HG03135 (cell line): ENCODE measurements around the gene FAM229A.

Source experiments
- ATAC-seq: cut with Tn5 transposase; IDR thresholded peaks from one replicate; pipeline ENCODE4 v1.9.1; 2021; ENCODE audit warnings: mild to moderate bottlenecking, moderate library complexity; ENCODE audit not compliant: unreplicated experiment

FAM229A gene

DNA sequence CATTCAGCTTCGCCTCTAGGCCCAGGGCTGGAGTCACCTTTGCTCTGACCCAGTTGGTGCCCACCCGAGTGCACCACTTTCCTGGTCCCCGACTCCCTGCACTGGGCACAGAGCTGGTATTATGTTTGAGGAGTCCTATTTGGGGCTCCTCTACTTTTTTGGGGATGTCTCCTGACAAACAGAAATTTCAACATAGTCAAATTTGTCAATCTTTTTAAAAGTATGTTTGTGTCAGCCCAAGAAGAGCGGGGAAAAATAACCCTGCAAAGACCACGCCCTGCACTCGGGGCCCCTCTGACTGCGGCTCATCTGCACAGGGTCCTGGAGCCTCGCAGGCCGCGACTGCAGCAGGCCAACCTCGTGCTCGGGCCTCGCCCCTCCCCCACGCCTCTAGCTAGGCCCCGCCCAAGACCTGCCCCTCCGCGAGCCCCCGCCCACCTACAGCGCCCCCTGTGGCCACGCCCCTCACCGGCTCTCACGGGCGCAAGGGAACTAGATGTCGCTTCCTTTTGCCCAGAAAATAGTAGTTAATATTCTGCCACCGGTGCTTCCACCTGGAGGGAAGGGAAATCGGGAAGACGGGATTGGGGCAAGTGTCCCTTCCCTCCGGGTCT, 11.4 kb downstream of the FAM229A start:
- peak; percentile 40 for ATAC-seq

DNA sequence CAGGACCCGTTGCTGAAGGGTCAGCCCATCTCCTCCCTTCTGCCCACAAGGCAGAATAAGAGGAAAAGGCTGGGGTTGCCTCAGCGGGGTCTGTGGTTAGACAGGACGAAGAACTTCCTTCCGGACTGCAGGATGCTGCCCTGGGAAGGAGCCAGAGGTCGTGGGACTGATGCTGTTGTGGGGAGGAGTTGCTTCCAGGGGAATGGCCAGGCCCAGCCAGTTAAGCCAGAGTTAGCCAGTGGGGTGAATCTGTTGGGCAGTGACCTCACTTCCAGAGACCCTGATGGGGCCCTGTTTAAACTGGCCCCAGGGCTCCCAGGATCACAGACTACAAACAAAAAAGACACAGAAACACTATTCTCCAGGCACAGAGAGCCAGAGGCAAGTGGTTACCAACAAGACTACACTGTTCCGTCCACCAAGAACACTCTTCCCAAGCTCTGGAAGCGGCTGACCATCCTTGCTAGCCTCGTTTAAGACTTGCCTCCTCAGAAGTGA, 13.0 kb downstream of the FAM229A start:
- ATAC-seq = no peak

DNA sequence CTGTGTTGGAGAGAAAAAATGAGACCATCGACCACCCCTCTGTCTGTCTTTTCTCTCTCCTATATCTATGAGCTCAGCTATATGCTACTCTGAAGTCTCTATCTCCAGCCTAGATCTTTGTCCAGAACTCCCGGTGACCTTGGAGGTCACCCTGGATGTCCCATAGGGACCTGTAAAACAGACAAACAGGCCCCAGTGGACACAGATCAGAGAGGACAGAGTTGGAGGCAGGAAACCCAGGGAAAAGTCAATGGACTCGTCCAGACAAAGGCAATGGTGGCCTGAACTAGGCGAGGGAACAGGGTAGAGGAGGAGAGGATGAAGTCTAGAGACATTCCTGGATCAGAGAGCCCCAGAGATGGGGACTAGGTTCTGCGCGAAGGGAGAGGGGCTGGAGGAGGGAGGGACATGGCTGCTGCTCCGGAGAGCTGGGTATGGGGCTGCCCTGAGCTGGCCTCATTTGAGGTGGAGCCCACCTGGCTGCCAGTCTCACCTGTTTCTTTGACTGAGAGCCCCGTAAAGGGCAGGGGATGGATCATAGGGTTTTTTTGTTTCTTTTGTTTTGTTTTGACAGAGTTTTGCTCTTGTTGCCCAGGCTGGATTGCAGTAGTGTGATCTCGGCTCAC, 15.6 kb downstream of the FAM229A start:
- ATAC-seq = no peak

DNA sequence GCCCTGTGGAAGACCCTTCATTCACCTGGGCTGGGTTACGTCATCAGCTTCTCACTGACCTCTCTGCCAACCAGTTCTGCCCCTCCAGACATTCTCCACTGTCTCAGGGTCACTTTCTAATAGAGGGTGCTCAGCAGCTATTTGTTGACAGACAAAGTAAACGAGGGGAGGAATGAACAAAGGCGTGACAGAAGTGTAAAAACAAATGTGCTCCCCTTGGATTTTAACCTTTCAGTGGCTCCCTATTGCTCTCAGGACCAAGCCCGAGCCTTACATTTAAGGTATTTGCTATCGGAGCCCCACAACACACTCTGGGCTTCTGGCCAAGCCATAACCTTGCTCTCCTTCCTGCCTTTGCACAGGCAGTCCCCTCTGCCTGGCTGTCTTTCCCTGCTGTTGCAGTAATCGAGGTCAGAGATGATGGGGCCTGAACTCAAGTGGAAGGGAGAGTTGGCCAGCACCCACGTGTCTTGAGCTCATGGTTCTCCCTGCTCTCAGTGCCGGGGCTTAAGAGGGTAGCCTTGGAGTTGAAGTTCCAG, 16.9 kb downstream of the FAM229A start:
- ATAC-seq = no peak

DNA sequence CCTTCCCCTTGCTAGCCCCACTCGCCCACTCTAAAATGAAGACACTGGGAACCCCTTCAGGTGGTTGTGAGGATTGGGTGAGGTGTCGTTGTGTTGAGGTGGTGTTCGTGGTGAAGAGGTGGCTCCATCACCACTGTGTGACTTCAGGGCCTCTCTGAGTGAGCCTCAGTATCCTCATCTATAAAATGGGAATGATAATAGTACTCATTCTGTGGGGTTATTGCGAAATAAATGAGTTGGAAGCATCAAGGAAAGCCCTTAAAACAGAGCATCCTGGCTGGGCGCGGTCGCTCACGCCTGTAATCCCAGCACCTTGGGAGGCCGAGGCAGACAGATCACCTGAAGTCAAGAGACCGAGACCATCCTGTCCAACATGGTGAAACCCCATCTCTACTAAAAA, 19.6 kb downstream of the FAM229A start:
- ATAC-seq = no peak

DNA sequence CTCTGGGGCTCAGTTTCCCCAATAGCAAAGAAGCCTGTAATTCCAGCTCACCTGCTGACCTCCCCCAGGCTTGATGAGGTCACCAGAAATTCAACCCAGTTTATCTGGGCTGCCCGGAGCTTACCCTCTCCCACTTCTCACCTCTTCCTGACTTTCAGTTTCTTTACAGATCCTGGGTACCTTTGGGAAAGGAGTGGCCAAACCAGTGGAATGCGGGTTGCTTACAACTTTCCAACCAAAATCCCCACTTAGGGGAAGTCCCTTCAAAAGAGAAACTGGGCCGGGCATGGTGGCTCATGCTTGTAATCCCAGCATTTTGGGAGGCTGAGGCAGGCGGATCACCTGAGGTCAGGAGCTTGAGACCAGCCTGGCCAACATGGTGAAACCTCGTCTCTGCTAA, 20.3 kb downstream of the FAM229A start:
- no peak for ATAC-seq

DNA sequence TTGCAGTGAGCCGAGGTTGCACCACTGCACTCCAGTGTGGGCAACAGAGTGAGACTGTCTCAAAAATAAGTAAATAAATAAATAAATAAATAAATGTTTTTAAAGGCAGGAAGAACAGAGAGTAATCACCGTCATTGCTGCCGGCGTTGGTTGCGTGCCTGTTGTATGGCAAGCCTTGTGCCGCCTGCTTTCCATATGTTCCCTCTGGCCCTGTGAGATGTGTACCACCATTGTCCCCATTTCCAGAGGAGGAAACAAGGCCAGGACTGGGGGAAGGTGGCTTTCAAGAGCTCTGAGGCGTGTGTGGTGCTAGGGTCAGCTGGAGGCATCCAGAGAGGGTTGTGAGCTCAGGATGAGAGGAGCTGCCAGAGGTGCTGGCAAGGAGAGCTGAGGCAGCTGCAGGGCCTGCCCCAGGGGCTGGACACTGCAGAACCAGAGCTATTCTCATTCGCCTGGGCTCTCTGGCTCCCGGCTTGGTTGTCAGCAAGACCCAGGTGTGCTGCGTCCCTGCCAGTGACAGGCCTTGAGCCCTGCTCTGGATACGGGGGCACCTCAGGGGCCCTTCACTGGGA, 21.0 kb downstream of the FAM229A start:
- no peak for ATAC-seq

DNA sequence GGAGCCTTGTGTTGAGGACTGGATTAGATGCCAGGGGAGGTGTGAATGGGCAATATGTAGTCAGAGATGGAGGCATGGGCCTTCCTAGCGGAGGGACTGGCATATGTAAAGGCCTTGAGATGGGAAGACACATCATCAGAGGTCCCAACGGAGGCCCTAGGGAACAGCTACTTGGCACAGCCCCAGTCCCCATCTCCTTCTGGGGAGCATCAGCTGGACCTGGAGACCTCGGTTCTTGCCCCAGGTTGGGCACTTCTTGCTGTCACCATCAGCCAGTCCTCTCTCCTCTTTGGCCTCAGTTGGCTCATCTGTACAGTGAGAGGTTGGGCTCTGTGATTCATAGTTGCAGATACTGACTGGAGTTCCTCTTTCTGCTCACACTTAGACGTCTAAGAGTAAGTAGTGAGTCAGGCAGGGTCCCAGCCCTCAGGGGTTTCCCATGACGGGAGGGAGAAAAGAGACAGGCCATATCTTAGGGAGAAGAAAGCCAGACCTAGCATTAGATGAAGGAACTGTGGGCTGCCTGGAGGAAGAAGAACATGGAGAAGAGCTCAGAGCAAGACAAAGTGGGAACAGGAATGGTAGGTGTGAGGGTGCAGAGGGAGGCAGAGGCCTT, 22.8 kb downstream of the FAM229A start:
- no peak for ATAC-seq

DNA sequence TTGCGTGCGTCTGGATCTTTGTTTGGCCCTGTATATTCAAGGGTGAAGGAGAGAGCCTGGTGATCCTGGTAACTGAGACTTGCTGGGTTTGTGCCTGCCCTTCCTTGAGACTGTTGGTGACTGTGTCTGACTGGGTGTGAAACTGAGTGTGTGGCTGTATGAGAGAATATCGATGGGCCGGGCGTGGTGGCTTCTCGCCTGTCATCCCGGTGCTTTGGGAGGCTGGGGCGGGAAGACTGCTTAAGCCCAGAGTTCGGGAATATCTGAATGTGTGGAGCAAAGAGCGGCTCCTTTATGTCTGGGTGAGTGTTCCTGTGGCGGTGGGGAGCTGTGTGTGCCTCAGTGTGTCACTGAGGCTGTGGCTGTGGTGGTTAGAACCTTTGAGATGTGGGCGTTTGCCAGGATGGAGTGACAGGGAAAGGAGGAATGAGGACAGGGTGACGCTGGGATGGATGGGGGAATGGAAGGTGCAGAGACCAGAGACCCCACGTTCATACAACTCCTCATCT, 23.6 kb downstream of the FAM229A start:
- no peak for ATAC-seq

DNA sequence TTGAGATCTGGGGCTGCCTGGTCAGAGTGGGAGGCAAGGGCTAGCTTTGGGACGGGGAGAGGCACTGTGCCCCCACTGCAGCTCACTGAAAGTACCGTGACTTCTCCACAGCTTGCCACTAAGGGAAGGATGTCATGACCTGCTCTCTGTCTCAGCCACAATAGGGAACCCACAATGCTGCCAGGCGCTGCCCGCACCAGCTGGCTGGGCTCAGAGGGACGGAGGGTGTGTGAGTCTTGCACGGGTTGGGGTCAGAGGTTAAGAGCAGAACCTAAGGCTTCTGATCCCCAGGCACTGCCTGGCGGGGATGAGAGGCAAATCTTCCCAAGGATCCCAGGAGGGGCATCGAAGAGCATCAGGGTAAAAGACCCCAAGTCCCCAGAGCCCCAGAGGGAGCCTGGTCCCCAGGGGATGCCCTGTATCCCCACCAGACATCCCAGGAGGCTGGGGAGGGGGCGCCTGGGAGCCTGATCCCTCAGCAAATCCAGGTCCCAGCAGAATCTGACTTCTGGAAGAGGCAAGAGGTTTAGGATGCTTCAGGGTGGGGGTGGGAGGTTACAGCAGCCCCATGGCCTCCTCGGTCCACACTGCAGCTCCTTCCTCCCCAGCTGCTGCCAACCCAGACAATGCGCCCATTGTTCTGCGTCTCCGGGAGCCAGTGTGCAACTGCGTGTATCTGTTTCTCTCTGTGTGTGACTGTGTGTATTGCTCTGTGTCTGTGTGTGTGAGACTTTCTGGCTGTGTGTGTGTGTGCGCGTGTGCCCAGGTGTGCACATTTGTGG, 24.2 kb downstream of the FAM229A start:
- ATAC-seq = no peak

DNA sequence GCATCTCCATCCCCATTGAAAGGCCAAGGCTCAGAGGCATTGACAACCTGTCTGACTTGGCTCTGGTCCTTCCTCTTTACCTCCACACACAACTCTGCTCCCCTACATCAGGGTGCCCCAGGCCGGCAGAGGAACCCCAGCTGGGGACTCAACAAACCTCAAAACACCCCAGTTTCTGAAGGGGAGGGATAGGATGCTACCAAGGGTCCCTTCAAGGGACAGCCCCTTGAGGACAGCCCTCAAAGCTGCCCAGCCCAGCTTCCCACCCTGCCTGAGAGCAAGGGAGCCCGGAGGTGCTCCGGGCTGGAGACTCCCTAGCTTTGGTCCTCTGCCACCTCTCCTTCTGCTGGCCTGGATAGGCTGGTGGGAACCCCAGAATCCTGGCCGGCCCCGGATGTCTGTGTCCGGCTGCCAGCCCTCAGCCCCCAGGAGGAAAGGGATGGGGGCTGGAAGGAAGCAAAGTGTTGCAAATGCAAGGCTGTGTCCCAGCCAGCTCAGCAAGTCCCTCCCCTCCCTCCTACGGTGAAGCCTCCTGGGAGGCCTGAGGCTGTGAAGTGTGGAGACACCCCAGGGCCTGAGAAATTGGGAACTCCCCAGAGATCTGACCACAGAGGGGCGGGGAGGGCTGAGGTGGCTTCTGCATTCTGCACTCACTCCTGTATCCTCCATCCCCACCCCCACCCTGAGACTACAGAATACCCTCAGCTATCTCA, 25.2 kb downstream of the FAM229A start:
- ATAC-seq = no peak

DNA sequence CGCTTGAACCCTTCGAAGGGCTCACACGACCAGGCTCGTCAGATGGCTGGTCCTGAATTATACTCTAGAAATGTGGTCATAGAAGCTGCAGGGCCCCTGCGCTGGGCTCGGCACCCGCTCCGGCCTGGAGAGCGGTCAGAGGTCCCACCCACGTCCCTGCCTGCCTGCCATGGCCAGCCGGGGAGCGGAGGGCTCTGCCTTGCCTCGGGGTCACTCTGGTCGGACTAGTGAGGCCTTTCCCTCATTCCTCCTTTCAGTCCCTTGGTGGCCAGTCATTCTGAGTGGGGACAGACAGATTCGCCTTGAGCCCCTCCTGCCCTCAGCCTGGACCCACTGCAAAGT, 25.7 kb downstream of the FAM229A start:
- ATAC-seq = no peak

DNA sequence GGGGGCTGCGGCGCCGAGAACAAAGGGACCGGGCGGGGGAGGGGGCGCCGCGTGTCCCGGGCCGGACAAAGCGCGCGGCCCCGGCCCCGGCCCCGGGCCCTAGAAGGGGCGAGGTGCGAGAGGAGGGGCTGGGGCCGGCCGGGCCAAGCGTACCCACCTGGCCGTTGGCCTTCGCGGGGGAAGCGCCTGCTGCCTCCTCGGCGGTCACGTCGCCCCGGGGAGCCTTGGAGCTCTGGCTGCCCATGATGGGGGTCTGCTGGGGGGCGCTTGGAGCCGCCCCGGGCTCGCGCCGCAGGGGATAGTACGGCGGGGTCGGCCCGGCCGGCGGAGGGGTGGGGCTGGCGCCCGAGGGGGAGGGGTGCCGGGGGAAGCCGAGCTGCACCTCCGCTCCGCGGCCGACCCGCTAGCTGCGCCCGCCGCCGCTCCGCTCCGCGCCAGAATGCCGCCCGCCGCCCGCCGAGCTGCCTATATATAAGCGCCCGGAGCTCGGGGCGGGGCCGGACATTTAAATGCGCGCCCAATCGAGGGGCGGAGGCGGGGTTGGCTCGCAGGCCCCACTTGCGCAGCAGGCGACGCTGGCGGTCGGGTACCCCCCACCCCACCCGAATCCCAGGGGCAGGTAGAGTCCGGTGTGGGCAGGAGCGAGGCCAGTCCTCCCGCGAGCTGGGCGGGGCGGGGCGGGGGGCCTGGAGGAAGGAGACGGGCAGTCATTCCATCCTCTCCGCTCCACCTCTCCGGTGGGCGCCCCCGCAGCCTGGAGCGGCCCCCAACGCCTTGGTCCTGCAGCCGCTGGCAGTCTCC, 26.3 kb downstream of the FAM229A start, which contains the start of gene MARCKSL1:
Gene MARCKSL1 (minus strand): TSS at position 444 of the 801 bp plus-strand sequence. CDS start 200 bp downstream, at position 244.
- ATAC-seq = peak; percentile 47

DNA sequence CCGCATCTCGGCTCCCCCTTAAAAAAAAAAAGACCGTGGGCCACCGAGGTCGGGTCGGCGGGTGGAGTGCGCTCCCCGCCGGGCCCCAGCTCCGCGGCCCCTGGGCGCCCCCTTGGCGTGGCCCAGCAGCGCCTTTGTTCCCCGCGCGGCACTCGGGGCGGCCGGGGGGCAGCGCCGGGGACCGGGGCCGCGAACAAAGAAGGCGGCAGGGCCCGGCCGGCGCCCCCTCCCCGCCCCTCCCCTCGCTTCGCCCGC, 26.8 kb downstream of the FAM229A start:
- ATAC-seq = no peak

DNA sequence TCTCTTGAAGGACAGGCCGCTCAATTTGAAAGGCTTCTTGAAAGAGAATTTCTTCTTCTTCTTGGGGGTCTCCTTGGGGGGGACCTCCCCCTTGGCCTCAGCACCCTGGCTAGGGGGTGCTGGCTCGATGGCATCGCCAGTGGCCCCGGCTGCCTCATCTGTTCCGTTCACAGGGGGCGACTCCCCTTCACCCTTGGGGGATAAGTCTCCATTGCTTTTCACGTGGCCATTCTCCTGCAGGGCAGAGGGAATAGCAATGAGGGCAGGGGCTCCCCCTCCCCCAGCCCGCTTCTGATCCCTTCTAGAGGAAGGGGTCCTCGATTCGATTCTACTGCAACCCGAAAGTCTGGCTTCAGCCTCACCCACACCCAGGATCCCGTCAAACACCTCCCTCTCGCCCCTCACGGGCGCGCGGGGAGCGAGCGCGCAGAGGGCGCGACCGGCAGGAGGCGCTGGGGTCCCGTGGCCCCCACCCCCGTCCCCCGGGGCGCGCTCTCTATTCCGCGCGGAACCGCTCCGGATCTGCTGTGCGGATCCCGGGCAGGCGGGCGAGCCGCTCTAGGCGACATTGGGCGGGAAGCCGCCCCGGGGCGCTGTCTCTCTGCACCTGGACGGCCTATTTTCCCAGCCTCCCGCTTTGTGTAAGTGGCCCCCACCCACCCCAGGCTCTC, 27.3 kb downstream of the FAM229A start:
- ATAC-seq = no peak

DNA sequence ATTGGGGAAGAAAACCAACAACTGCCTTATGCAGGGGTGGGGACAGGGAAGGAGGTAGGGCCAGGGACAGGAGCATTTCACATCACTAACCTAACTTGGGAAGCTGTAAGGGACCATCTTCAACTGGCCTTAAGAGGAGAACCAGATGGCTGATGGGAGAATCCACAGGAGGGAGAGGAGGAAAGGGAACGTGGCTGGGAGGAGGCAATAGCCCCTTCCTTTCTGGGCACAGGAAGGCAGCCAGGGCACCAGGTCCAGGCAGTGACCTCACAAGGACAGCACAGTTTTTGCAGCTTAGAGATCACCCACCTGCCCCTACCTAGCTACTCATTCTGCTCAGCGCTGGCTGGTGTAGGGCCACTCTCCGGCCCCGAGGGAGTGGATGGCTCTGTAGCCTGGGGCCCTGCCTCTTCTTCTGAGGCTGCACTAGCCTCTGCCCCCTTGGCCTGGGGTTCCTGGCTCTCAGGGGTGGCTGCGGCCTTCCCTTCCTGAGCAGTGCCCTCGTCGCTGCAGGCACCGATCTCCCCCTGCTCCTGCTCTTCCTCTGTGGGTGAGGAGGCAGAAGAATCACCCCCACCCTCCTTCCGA, 27.9 kb downstream of the FAM229A start:
- no peak for ATAC-seq

DNA sequence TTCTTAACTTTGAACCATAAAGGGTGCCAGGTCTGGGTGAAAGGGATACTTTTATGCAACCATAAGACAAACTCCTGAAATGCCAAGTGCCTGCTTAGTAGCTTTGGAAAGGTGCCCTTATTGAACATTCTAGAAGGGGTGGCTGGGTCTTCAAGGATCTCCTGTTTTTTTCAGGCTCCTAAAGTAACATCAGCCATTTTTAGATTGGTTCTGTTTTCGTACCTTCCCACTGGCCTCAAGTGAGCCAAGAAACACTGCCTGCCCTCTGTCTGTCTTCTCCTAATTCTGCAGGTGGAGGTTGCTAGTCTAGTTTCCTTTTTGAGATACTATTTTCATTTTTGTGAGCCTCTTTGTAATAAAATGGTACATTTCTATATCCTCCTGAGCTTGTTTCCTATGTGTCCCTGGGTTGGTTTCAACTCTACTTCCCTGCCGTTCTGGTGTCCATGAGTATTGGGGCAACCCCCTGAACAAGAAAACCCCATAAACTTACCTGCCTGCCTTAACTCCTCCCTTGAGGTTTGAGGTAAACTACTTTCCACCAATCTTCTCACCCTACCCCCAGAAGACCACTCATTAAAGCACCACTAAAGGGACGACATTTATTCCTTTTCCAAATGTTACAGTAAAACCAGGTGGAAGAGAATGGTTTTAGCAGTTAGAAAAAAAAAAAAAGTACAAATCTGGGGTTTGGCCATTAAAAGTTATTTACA, 28.9 kb downstream of the FAM229A start:
- ATAC-seq = no peak
